ENCODE data around the gene SSU72.
"Not testable (repeated sequence)": the region's sequence is repeated elsewhere in the genome, so short reads cannot be mapped to it uniquely, and the experiment has no call there.

Gene SSU72

GRCh38 chr1:1540090-1540817 lies 34.4 kb downstream of the SSU72 start, which contains the start of gene TMEM240:
Gene TMEM240, minus strand, starts transcription at chr1:1540624. Its CDS starts 278 bp downstream, at chr1:1540346.
- peak; percentile 60 for DNase-seq

- DNase-seq = peak; percentile 43
Observed at GRCh38 chr1:1539310-1540089, 35.2 kb downstream of the SSU72 start.

- DNase-seq = no peak
Observed at GRCh38 chr1:1538989-1539309, 35.7 kb downstream of the SSU72 start.

- DNase-seq = no peak
Observed at GRCh38 chr1:1538334-1538733, 36.3 kb downstream of the SSU72 start.

- DNase-seq = no peak
Observed at GRCh38 chr1:1537626-1538250, 36.9 kb downstream of the SSU72 start.

- DNase-seq = no peak
Observed at GRCh38 chr1:1536938-1537546, 37.6 kb downstream of the SSU72 start.

- no peak for DNase-seq
Observed at GRCh38 chr1:1536019-1536937, 38.4 kb downstream of the SSU72 start.

GRCh38 chr1:1535201-1536018 lies 39.3 kb downstream of the SSU72 start:
- no peak for DNase-seq

- no peak for DNase-seq
Observed at GRCh38 chr1:1534401-1535154, 40.1 kb downstream of the SSU72 start.

- not testable (repeated sequence) for DNase-seq
Observed at GRCh38 chr1:1533894-1534291, 40.8 kb downstream of the SSU72 start.

GRCh38 chr1:1533176-1533893 lies 41.3 kb downstream of the SSU72 start:
- not testable (repeated sequence) for DNase-seq

- DNase-seq = no peak
Observed at GRCh38 chr1:1531947-1532346, 42.7 kb downstream of the SSU72 start.

- no peak for DNase-seq
Observed at GRCh38 chr1:1529936-1530335, 44.7 kb downstream of the SSU72 start.

- no peak for DNase-seq
Observed at GRCh38 chr1:1529321-1529720, 45.3 kb downstream of the SSU72 start.

GRCh38 chr1:1528301-1529267 lies 46.1 kb downstream of the SSU72 start:
- DNase-seq = no peak

- DNase-seq = no peak
Observed at GRCh38 chr1:1527092-1527816, 47.4 kb downstream of the SSU72 start.

- not testable (repeated sequence) for DNase-seq
Observed at GRCh38 chr1:1526476-1526875, 48.2 kb downstream of the SSU72 start.
